GM21786 (cell line): ENCODE results near the gene UPK1B.

Experiments used
- ATAC-seq: cut with Tn5 transposase; IDR thresholded peaks from one replicate; pipeline ENCODE4 v1.9.1; 2021; ENCODE audit not compliant: unreplicated experiment

The UPK1B gene

GRCh38 chr3:119245778-119246177 lies 72.4 kb downstream of the UPK1B start:
- no peak for ATAC-seq
